Astrocyte of the spinal cord (primary cell): Measurements from ENCODE around the gene CDK8.

Source experiments
- DNase-seq: peaks from one replicate; pipeline ENCODE4 v3.0.0; 2011; ENCODE audit warnings: low read depth, low spot score
- H3K4me3 ChIP-seq: 2 replicates; pipeline ENCODE4 v1.5.1; 2011; ENCODE audit warnings: low read depth, mild to moderate bottlenecking, low read length, moderate library complexity
- in situ Hi-C: cut with HindIII; loops from 2 replicates; pipeline ENCODE4 v1.10.0; 2017; ENCODE audit warnings: low sequenced_read_pairs
- TF ChIP-seq, protein P1 (sequence below): IDR thresholded peaks from 2 replicates; pipeline ENCODE4 v1.5.1; 2012; ENCODE audit warnings: low read depth, mild to moderate bottlenecking, low read length, inconsistent platforms

The CDK8 gene

DNA sequence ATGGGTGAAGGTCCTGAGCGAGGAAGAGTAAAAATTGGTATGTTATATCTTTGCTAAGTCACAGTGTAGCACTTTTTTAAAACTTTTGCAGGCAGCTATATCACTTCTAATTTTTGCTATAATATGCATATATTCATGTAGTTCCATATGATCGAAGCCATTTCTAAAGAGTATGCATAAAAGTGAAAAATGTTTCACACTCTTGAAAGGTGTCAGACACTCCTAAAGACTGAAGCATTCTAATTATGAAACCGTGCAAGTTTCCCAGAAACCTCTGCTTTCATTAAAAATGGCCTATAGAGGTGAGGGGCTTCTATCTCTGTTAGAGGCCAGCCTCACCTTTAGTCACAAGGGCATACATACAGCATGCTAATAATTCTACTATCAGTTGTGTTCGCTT, 128.9 kb downstream of the CDK8 start:
- in situ Hi-C loops: no loop called here
- no peak overlapping the region for H3K4me3 ChIP-seq
- TF ChIP-seq, protein P1, sequence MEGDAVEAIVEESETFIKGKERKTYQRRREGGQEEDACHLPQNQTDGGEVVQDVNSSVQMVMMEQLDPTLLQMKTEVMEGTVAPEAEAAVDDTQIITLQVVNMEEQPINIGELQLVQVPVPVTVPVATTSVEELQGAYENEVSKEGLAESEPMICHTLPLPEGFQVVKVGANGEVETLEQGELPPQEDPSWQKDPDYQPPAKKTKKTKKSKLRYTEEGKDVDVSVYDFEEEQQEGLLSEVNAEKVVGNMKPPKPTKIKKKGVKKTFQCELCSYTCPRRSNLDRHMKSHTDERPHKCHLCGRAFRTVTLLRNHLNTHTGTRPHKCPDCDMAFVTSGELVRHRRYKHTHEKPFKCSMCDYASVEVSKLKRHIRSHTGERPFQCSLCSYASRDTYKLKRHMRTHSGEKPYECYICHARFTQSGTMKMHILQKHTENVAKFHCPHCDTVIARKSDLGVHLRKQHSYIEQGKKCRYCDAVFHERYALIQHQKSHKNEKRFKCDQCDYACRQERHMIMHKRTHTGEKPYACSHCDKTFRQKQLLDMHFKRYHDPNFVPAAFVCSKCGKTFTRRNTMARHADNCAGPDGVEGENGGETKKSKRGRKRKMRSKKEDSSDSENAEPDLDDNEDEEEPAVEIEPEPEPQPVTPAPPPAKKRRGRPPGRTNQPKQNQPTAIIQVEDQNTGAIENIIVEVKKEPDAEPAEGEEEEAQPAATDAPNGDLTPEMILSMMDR: no peak
- no peak for DNase-seq

- in situ Hi-C loops: no loop called here
- no peak for DNase-seq
- H3K4me3 ChIP-seq: no peak overlapping the region
- TF ChIP-seq, protein P1: no peak
These were observed 130.7 kb downstream of the CDK8 start for GRCh38 chr13:26384587-26384986.

GRCh38 chr13:26386026-26386425, 132.1 kb downstream of the CDK8 start:
- DNase-seq: no peak
- in situ Hi-C loops: no loop called here
- TF ChIP-seq, protein P1: no peak
- H3K4me3 ChIP-seq: no peak overlapping the region

DNA sequence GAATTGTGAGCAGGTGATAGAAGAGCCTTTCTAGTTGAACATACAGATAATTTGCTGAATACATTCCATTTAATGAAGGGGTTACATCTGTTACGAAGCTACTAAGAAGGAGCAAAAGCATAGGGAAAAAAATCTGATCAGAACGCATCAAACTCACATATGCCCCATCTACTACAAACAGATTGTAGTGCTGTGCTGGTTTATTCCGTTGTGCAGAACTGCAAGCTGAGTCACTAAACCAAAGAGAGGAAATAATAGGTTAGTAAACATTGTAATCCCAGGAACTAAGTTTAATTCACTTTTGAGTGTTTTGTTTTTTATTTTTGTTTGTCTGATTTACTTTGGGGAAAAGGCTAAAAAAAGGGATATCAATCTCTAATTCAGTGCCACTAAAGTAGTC, 136.3 kb downstream of the CDK8 start:
- in situ Hi-C loops: no loop called here
- no peak overlapping the region for H3K4me3 ChIP-seq
- DNase-seq: no peak
- TF ChIP-seq, protein P1: no peak

DNA sequence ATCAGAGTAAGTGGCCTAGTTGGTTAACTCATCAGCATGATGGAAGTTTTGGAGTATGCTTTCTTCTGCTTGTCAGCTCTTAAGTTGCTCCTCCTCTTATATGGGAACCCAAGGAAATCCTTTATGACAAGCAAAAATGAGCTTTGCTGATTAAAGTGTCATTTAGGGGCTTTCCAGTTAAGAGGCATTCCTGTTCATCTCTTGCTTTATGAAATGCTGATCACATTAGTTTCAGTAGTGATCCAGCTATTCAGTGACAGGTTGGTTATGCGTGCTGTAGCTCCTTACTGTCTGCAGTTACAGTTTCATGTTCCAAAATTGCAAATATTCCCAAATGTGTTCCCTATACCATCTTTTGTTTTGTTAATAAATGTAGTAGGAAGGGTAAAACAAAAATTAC, 146.6 kb downstream of the CDK8 start:
- in situ Hi-C loops: no loop called here
- TF ChIP-seq, protein P1: no peak
- H3K4me3 ChIP-seq: no peak overlapping the region
- no peak for DNase-seq

DNA sequence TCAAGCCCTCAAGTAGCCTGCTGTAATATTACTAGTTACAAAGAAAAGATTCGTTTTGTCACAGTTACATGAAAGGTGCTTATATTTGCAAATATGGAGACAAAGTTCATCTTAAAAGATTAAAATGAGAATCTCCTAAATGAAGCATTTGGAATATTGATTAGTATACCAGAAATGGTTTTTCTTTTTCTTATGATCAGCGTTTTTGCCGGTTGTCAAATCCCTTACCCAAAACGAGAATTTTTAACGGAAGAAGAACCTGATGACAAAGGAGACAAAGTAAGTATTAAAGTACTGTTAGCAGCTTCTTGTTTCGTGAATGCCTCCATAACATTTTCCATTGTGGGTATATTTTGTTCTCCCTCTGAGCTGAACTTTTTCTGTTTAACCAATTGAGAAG, 147.1 kb downstream of the CDK8 start:
- in situ Hi-C loops: no loop called here
- TF ChIP-seq, protein P1: no peak
- DNase-seq: no peak
- no peak overlapping the region for H3K4me3 ChIP-seq

DNA sequence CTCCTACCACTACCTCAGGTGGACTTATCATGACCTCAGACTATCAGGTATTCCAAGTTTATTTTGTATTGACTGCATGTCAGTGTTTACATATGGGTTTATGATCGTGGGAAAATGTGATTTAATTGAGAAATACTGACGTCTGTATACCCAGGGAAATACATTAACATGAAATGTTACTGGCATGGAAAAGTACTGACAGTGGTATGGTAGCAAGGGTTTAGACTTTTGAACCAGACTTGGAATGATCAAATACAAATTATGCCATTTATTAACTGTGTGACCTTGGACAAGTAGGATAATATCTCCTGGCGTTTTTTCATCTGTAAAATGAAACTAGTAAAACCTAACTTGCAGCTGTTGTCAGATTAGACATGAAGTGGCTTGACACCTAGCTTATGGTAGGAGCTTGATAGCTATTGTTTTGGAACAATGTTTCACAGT, 147.7 kb downstream of the CDK8 start:
- no peak for DNase-seq
- H3K4me3 ChIP-seq: no peak overlapping the region
- TF ChIP-seq, protein P1: no peak
- in situ Hi-C loops: no loop called here
